NB4 (cell line): Measurements from ENCODE around the gene RTKN2.

Source experiments
- MYC ChIP-seq: IDR thresholded peaks from 2 replicates; pipeline ENCODE4 v1.6.1; 2011; ENCODE audit warnings: low read depth, low read length
- POLR2A ChIP-seq: IDR thresholded peaks from 2 replicates; pipeline ENCODE4 v1.6.1; 2011; ENCODE audit warnings: mild to moderate bottlenecking; ENCODE audit not compliant: insufficient read length; ENCODE audit errors: extremely low read depth
- TF ChIP-seq, protein P1 (sequence below): IDR thresholded peaks from one replicate; pipeline ENCODE4 v1.5.1; 2012; ENCODE audit warnings: low read depth, low read length
- TF ChIP-seq, protein P2 (sequence below): IDR thresholded peaks from 2 replicates; pipeline ENCODE4 v1.6.1; 2011; ENCODE audit warnings: low read depth, low read length

DNA sequence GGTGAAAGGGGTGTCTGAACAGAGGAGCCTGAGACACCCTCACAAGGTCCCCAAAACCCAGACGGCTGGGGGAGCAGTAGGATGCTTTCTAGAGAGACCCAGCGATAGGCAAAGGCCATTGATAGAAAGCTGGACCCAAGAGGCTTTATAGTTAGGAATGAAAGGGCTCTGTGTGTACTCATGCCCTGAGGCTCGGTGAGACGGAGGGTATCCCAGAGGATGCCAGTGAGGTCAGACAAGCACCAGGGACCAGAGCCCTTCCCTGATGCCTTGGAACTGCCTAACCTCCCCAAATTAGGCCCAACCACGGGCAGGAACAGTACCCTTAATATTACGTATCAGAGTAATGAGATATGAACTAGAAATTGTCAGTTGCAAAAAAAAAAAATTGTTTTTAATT, 48.6 kb upstream of the RTKN2 start:
- TF ChIP-seq, protein P1, sequence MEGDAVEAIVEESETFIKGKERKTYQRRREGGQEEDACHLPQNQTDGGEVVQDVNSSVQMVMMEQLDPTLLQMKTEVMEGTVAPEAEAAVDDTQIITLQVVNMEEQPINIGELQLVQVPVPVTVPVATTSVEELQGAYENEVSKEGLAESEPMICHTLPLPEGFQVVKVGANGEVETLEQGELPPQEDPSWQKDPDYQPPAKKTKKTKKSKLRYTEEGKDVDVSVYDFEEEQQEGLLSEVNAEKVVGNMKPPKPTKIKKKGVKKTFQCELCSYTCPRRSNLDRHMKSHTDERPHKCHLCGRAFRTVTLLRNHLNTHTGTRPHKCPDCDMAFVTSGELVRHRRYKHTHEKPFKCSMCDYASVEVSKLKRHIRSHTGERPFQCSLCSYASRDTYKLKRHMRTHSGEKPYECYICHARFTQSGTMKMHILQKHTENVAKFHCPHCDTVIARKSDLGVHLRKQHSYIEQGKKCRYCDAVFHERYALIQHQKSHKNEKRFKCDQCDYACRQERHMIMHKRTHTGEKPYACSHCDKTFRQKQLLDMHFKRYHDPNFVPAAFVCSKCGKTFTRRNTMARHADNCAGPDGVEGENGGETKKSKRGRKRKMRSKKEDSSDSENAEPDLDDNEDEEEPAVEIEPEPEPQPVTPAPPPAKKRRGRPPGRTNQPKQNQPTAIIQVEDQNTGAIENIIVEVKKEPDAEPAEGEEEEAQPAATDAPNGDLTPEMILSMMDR: no peak
- TF ChIP-seq POLR2A (no peak), MYC (no peak)
- TF ChIP-seq, protein P2, sequence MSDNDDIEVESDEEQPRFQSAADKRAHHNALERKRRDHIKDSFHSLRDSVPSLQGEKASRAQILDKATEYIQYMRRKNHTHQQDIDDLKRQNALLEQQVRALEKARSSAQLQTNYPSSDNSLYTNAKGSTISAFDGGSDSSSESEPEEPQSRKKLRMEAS: no peak
